Measurements from ENCODE around the gene RASGRP4. TPM values are rescaled to one million over a fixed set of nuclear protein-coding genes. Genes with fewer than 3 reads are reported as not detected.

Gene RASGRP4
- total RNA-seq, 1 experiment from 2014 or later = not detected

DNA sequence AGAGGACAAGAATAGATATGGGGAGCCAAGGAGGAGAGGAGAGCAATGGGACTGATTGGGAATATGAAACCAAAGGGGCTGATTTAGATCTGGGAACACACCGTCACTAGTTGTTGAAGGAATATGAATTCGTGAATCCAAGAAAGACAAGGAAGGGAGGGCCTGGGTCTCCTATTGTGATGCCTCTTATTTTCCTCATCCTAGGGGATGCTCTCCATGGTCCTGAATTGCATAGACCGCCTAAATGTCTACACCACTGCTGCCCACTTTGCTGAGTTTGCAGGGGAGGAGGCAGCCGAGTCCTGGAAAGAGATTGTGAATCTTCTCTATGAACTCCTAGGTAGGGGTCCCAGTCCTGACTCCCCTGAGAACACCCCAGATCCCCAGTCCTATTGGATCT, 29.0 kb upstream of the RASGRP4 start:
- Histone ChIP-seq H3K4me1 (ENCODE audit: control insufficient read depth in 1 of 2, insufficient read depth in 2 of 2, low read length in 2 of 2) (peaks cover 3 to 10% of the 10 kb centered on the region in 2 experiments; a peak in 3 of 4 replicates), H2AFZ (ENCODE audit: low read depth, low read length, poor library complexity, severe bottlenecking) (no peak overlapping the region), H3K79me2 (ENCODE audit: insufficient read depth, low read length) (no peaks in the 10 kb centered on the region), H3K27me3 (ENCODE audit: insufficient read depth, low read length) (no peaks in the 10 kb centered on the region), H3K4me2 (ENCODE audit: low read length) (no peak overlapping the region), H3K9me2 (ENCODE audit: insufficient read depth) (no peaks in the 10 kb centered on the region), H3K9me3 (ENCODE audit: control insufficient read depth in 1 of 2, insufficient read depth in 1 of 2, low read depth in 1 of 2, low read length in 2 of 2) (no peaks in the 10 kb centered on the region), H3K4me3 (replicated peaks in 1 of 2; ENCODE audit: low read depth in 1 of 2, low read length in 2 of 2) (no peak overlapping the region), H3K36me3 (ENCODE audit: control insufficient read depth in 1 of 2, insufficient read depth in 2 of 2, low read length in 2 of 2) (no peaks in the 10 kb centered on the region), H4K20me1 (ENCODE audit: insufficient read depth) (no peaks in the 10 kb centered on the region), H3K27ac (ENCODE audit: low read depth, low read length) (no peak overlapping the region), H3K9ac (ENCODE audit: low read length) (no peak overlapping the region)
- RAD21 ChIA-PET (ENCODE audit: low non-redundant PET in 1 of 2, low total read pairs in 2 of 2, uncharacterized antibody in 2 of 2, unreplicated experiment in 2 of 2) = no interaction called here
- TF ChIP-seq POLR2AphosphoS5 (IDR thresholded peaks at IDR 0.05; ENCODE audit: low read depth, low read length) (no peak), RAD21 (IDR thresholded peaks at IDR 0.05; ENCODE audit: low read depth) (no peak)
- TF ChIP-seq, protein P1, sequence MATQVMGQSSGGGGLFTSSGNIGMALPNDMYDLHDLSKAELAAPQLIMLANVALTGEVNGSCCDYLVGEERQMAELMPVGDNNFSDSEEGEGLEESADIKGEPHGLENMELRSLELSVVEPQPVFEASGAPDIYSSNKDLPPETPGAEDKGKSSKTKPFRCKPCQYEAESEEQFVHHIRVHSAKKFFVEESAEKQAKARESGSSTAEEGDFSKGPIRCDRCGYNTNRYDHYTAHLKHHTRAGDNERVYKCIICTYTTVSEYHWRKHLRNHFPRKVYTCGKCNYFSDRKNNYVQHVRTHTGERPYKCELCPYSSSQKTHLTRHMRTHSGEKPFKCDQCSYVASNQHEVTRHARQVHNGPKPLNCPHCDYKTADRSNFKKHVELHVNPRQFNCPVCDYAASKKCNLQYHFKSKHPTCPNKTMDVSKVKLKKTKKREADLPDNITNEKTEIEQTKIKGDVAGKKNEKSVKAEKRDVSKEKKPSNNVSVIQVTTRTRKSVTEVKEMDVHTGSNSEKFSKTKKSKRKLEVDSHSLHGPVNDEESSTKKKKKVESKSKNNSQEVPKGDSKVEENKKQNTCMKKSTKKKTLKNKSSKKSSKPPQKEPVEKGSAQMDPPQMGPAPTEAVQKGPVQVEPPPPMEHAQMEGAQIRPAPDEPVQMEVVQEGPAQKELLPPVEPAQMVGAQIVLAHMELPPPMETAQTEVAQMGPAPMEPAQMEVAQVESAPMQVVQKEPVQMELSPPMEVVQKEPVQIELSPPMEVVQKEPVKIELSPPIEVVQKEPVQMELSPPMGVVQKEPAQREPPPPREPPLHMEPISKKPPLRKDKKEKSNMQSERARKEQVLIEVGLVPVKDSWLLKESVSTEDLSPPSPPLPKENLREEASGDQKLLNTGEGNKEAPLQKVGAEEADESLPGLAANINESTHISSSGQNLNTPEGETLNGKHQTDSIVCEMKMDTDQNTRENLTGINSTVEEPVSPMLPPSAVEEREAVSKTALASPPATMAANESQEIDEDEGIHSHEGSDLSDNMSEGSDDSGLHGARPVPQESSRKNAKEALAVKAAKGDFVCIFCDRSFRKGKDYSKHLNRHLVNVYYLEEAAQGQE (IDR thresholded peaks at IDR 0.05; ENCODE audit: low read depth) = peak; percentile 82
- TF ChIP-seq, protein P2, sequence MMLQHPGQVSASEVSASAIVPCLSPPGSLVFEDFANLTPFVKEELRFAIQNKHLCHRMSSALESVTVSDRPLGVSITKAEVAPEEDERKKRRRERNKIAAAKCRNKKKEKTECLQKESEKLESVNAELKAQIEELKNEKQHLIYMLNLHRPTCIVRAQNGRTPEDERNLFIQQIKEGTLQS (IDR thresholded peaks at IDR 0.05) = no peak
- no TSS peak for BruUV-seq (replicated peaks)
- DNase-seq (ENCODE audit: low read depth, low spot score) (no peak), ATAC-seq (no peak)
- POLR2A ChIA-PET = no interaction called here
- intact Hi-C loops (cut with micrococcal nuclease) = no loop called here
- CTCF ChIA-PET = no interaction called here

DNA sequence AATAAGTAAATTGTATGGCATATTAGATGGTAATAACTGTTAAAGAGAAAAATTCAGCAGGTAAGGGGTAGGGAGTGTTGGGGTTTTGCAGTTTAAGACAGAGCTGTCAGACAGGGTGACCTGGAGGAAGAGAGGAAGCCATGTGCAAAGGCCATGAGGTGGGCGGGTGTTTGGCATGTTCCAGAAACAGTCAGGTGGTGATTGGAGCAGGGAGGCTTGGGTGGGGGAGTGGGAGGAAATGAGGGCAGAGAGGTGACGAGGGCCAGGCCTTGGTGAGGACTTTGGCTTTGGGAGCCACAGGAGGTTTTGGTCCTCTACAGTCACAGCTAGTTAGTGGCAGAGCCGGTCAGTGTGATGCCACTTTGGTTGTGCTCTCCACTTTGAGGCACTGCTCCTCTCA, 27.6 kb upstream of the RASGRP4 start:
- no peak overlapping the region for H2AFZ ChIP-seq (ENCODE audit: low read depth, low read length, poor library complexity, severe bottlenecking)
- ChIA-PET CTCF (interaction anchor here (0.5 to 1.6 kb wide), 3 partner anchors 24 to 216 kb away, joined by 3 to 5 read pairs (median 3); partner anchors contain the start of gene FAM98C), POLR2A (interaction anchor here (0.6 kb wide), 1 partner anchor 60 kb away, joined by 5 read pairs; no protein-coding TSS in a partner anchor), RAD21 (ENCODE audit: low non-redundant PET in 1 of 2, low total read pairs in 2 of 2, uncharacterized antibody in 2 of 2, unreplicated experiment in 2 of 2) (no interaction called here)
- H3K27ac ChIP-seq (ENCODE audit: low read depth, low read length) = no peak overlapping the region
- peaks cover 3 to 10% of the 10 kb centered on the region in 2 experiments; a peak in 3 of 4 replicates for H3K4me1 ChIP-seq (ENCODE audit: control insufficient read depth in 1 of 2, insufficient read depth in 2 of 2, low read length in 2 of 2)
- H3K79me2 ChIP-seq (ENCODE audit: insufficient read depth, low read length) = no peaks in the 10 kb centered on the region
- ATAC-seq (no peak), DNase-seq (ENCODE audit: low read depth, low spot score) (no peak)
- H3K9me2 ChIP-seq (ENCODE audit: insufficient read depth) = no peaks in the 10 kb centered on the region
- intact Hi-C loops (cut with micrococcal nuclease) = no loop called here
- no peak for TF ChIP-seq CEBPB (IDR thresholded peaks at IDR 0.05; ENCODE audit: low read depth)
- TF ChIP-seq SRF (IDR thresholded peaks at IDR 0.05; ENCODE audit: low read depth) = no peak
- no peak for TF ChIP-seq ELF1 (IDR thresholded peaks at IDR 0.05; ENCODE audit: borderline replicate concordance, low read depth)
- TF ChIP-seq POLR2AphosphoS5 (IDR thresholded peaks at IDR 0.05; ENCODE audit: low read depth, low read length) = no peak
- TF ChIP-seq FOSL1 (IDR thresholded peaks at IDR 0.05; ENCODE audit: low read depth) = no peak
- no peak for TF ChIP-seq SIN3A (IDR thresholded peaks at IDR 0.05; ENCODE audit: low read depth)
- no peak for TF ChIP-seq EGR1 (IDR thresholded peaks at IDR 0.05; ENCODE audit: low read depth)
- no peak for TF ChIP-seq TCF7L2 (IDR thresholded peaks at IDR 0.05; ENCODE audit: borderline replicate concordance, extremely low read depth, insufficient read depth, insufficient read length)
- TF ChIP-seq JUND (IDR thresholded peaks at IDR 0.05) = no peak
- TF ChIP-seq SP1 (IDR thresholded peaks at IDR 0.05; ENCODE audit: low read depth) = no peak
- TF ChIP-seq ZFX (IDR thresholded peaks at IDR 0.05) = no peak
- TF ChIP-seq EZH2phosphoT487 (IDR thresholded peaks at IDR 0.05; ENCODE audit: borderline replicate concordance) = no peak
- no peaks in the 10 kb centered on the region for H3K9me3 ChIP-seq (ENCODE audit: control insufficient read depth in 1 of 2, insufficient read depth in 1 of 2, low read depth in 1 of 2, low read length in 2 of 2)
- H3K4me2 ChIP-seq (ENCODE audit: low read length) = no peak overlapping the region
- no peak overlapping the region for H3K9ac ChIP-seq (ENCODE audit: low read length)
- BruUV-seq (replicated peaks) = no TSS peak
- H4K20me1 ChIP-seq (ENCODE audit: insufficient read depth) = no peaks in the 10 kb centered on the region
- H3K27me3 ChIP-seq (ENCODE audit: insufficient read depth, low read length) = no peaks in the 10 kb centered on the region
- no peaks in the 10 kb centered on the region for H3K36me3 ChIP-seq (ENCODE audit: control insufficient read depth in 1 of 2, insufficient read depth in 2 of 2, low read length in 2 of 2)
- H3K4me3 ChIP-seq (replicated peaks in 1 of 2; ENCODE audit: low read depth in 1 of 2, low read length in 2 of 2) = no peak overlapping the region

Data from HCT116 (cell line).